ENCODE data around the gene SH2D3A. TPM values are rescaled to one million over a fixed set of nuclear protein-coding genes. Genes with fewer than 3 reads are reported as not detected.

SH2D3A gene
- total RNA-seq, 1 experiment from 2014 or later: 75.7 TPM

- DNase-seq (ENCODE audit: low read depth, low spot score) (no peak), ATAC-seq (no peak)
- H3K9me2 ChIP-seq (ENCODE audit: insufficient read depth): no peaks in the 10 kb centered on the region
- no peaks in the 10 kb centered on the region for H3K4me1 ChIP-seq (ENCODE audit: control insufficient read depth in 1 of 2, insufficient read depth in 2 of 2, low read length in 2 of 2)
- RAD21 ChIA-PET (ENCODE audit: low non-redundant PET in 1 of 2, low total read pairs in 2 of 2, uncharacterized antibody in 2 of 2, unreplicated experiment in 2 of 2): no interaction called here
- no peak overlapping the region for H3K4me3 ChIP-seq (replicated peaks in 1 of 2; ENCODE audit: low read depth in 1 of 2, low read length in 2 of 2)
- H4K20me1 ChIP-seq (ENCODE audit: insufficient read depth): no peaks in the 10 kb centered on the region
- H3K36me3 ChIP-seq (ENCODE audit: control insufficient read depth in 1 of 2, insufficient read depth in 2 of 2, low read length in 2 of 2): no peaks in the 10 kb centered on the region
- POLR2A ChIA-PET: no interaction called here
- H3K9me3 ChIP-seq (ENCODE audit: control insufficient read depth in 1 of 2, insufficient read depth in 1 of 2, low read depth in 1 of 2, low read length in 2 of 2): no peaks in the 10 kb centered on the region
- no peak overlapping the region for H3K4me2 ChIP-seq (ENCODE audit: low read length)
- H3K27ac ChIP-seq (ENCODE audit: low read depth, low read length): no peak overlapping the region
- CTCF ChIA-PET: no interaction called here
- BruUV-seq (replicated peaks): no TSS peak
- intact Hi-C loops (cut with micrococcal nuclease): no loop called here
- no peak for TF ChIP-seq SP1 (IDR thresholded peaks at IDR 0.05; ENCODE audit: low read depth)
- TF ChIP-seq ZBTB33 (IDR thresholded peaks at IDR 0.05; ENCODE audit: extremely low read depth, insufficient replicate concordance, low read length): no peak
- TF ChIP-seq ELF1 (IDR thresholded peaks at IDR 0.05; ENCODE audit: borderline replicate concordance, low read depth): no peak
- no peak for TF ChIP-seq RAD21 (IDR thresholded peaks at IDR 0.05; ENCODE audit: low read depth)
- no peak for TF ChIP-seq EZH2 (IDR thresholded peaks at IDR 0.05)
- TF ChIP-seq ZNF274 (IDR thresholded peaks at IDR 0.05; ENCODE audit: low read depth, low read length): no peak
- no peak for TF ChIP-seq FOSL1 (IDR thresholded peaks at IDR 0.05; ENCODE audit: low read depth)
- no peak for TF ChIP-seq TCF7L2 (IDR thresholded peaks at IDR 0.05; ENCODE audit: borderline replicate concordance, extremely low read depth, insufficient read depth, insufficient read length)
- no peak for TF ChIP-seq JUND (IDR thresholded peaks at IDR 0.05)
- TF ChIP-seq CTCF (IDR thresholded peaks at IDR 0.05 in 2 of 3, conservative IDR thresholded peaks at IDR 0.05 in 1 of 3; ENCODE audit: borderline replicate concordance in 1 of 3, insufficient read depth in 1 of 3, low read depth in 2 of 3, low read length in 2 of 3): no peak
- TF ChIP-seq MAX (IDR thresholded peaks at IDR 0.05): no peak
- no peak for TF ChIP-seq YY1 (IDR thresholded peaks at IDR 0.05; ENCODE audit: extremely low read depth, insufficient replicate concordance, low read depth, low read length)
- TF ChIP-seq EGR1 (IDR thresholded peaks at IDR 0.05; ENCODE audit: low read depth): no peak
- no peak for TF ChIP-seq SIN3A (IDR thresholded peaks at IDR 0.05; ENCODE audit: low read depth)
- TF ChIP-seq EZH2phosphoT487 (IDR thresholded peaks at IDR 0.05; ENCODE audit: borderline replicate concordance): no peak
- H3K79me2 ChIP-seq (ENCODE audit: insufficient read depth, low read length): no peaks in the 10 kb centered on the region
- no peak overlapping the region for H3K9ac ChIP-seq (ENCODE audit: low read length)
- no peak overlapping the region for H2AFZ ChIP-seq (ENCODE audit: low read depth, low read length, poor library complexity, severe bottlenecking)
- no peaks in the 10 kb centered on the region; the same call in 1 of the 2 replicates for H3K27me3 ChIP-seq (ENCODE audit: insufficient read depth, low read length)
Measured at GRCh38 chr19:6707011-6707657, 60.1 kb downstream of the SH2D3A start.

Data from HCT116 (cell line).